Suppressor macrophage treated with lipopolysaccharide for 4 hours (primary cell): ENCODE data around the gene PRLHR.

Source experiments
- DNase-seq: peaks from one replicate; pipeline ENCODE4 v3.0.0-alpha.2; 2020

The PRLHR gene

DNA sequence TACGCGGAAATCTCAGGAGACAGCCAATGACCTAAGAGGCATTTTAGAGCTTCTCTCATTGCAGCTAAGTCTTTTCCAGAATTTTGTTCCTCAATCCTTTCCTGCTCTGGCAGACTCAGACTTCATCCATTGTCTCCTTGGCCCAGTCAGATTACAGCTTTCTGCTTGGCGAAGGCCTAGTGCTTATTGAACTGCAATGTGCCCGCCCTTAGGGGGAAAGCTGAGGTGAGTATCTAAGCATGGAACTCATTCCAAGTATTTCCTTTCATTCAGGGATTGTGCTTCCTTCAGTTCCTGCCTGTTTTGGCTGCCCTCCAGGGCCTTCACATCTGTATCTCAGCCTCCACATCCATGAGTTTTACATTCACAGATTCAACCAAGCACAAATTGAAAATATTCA is 37.5 kb downstream of the PRLHR start:
- no peak for DNase-seq

DNA sequence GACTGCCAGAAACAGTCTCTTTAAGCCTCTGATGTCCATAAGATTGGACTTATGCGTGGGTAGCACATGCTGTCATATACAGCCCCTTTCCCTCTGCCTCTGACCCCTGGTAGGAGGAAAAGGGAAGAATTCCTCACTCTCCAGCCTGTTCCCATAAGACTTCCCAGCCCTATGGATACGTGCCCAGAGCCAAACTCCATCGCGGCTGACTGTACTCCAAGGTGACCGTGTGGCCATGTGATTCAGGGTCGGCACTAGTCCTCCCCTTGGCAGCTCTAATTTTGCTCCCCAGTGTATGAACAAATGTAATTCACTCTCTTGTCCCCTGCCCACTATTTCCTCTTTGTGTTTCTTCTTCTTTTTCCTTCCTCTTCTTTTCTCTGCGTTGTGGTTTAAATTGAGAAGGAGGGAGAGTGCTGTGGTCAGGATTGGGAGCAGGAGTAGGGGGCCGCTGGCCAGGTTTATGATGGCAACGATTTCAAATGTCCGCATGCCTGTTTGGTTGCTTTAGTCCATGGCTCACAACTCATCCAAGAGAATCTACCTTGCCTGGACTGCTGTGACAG is 43.8 kb downstream of the PRLHR start:
- DNase-seq: no peak

DNA sequence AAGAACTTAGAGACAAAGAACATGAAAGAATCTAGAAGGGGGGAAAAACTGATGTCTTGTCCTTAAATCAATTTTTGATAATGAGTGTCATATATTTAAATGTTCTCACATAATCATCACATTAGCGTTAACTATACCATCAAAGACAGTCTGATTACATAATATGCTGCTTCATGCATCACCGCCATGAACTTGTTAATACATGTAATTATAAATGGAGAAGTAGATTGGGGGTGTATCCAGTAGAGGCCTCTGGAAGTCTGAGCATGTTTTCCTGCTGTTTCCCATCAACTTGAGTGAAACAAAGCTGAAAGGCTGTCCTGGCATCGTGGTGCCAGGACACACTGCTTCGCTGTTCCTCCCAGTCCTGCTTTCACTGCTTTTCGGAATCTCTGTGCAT is 48.2 kb downstream of the PRLHR start:
- DNase-seq: no peak

DNA sequence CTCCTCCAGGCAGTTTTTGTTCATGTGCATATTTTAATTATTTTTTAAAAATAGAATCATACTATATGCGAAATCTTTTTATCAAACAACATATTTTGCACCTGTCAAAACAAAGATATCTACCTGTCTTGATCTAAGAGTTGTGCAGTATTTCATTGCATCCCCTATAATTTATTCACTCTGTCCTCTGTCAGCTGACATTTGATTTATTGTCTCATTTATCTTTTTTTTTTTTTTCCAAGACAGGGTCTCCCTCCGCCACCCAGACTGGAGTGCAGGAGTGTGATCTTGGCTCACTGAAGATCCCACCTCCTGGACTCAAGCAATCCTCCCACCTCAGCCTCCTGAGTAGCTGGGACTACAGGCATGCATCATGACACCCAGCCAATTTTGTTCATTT is 49.0 kb downstream of the PRLHR start:
- no peak for DNase-seq

DNA sequence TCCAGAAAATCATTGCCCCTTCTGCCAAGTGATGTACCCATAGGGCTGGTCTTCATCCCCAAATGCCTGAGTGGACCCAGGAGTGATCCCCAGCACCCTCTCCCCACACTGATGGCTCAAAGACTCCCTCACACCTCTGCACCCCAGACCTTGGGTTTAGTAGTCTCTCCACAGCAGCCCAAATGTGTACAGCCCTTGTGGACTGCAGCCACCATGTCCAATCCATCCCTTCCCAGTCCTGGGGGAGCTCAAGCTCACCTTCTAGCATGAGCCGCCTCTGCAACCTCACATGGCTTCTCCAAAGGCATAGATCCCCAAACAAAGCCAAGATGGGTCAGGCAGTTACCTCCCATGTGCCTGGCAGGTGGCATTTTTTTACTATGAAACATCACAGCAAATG is 50.1 kb downstream of the PRLHR start:
- no peak for DNase-seq

DNA sequence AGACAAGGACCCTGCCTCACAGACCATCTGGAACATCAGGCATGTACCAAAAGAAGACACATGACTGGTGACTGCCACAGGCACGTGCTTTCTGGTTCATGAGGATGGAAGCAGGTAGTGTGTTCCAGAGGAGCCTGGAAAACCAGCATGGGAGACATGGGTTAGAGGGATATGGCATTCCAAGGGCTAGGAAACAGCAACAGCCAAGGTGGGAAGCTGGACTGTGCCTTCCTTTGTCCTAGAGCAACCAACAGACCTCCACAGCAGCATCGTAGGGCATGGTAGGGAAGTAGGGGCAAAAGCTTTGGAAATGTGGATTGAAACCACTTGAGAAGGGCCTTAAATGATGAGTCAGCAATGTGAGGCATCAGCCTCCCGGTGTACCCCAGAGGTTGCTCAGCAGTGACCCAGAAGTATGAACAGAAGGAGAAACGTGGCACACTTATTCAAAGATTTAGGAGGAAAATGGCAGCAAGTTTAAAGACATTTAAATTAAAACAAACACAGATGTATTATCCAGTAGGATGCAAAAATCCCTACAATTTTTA is 51.0 kb downstream of the PRLHR start:
- no peak for DNase-seq

DNA sequence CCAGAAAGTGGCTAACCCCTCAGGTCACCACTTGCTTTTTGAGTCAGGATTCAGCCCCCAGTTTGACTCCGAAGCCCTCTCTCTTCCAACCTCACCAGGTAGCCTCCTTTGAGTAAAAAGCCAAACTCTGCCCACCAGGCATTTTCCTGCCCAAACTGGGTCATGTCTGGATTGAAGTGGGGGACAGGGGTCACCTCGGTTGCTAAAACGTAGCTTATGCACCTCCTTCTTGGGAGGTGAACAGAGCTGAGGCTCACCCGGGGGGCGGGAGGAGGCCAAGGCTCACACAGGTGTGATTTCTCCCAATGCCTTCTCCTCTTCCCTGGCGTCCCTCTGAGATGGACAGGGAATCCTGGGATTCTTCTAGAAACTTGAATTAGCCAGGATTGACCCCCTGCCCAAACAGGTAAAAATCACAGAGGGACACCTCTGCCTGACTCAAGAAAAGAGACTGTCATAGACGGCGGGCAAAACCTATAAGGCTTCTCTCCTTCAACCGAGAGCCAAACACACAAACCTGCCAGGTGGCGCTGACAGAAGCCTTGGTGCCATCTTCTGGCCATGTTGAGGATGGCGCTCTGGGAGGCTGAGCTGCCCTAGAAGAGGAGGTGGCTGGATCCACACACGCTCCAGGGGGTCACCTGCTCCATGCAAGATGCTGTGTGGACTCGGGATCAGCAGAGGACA is 51.6 kb downstream of the PRLHR start:
- DNase-seq: peak; percentile 48

DNA sequence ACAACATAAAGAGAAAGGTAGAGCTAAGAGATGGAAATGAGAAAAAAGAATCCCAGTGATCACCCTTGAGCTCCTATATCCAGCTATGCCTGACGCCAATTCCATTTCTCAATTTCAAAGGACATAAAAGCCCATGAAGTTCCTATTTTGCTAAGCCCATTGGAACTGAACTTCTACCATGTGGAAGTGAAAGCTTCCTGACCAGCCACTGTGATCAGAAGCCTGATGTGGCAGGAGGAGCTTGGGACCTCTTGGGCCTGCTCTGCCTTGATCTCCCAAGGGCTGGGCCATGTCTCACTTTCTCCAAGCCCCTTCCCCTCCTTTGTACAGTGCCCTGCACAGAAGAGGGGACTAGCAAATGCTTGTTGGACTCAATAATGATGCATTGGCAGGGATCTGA is 52.7 kb downstream of the PRLHR start:
- DNase-seq: peak; percentile 28

DNA sequence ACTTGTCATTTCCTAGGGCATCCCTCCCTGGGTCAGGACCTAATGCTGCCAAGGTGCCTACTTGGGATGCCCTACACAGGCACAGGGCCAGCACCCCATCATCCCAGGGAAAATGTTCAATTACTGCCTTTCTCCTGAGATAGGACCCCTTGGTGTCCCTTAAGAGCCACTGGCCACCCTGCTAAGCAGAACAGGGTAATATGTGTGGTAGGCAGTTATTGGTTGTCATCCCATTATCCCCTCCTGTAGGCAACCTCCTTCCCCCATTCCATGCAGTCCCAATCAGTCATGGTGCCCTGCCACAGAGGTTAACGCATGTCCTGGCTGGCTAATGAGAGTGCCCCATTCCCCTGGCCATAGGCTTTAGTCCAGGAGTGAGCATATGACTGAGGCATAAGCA is 53.2 kb downstream of the PRLHR start:
- DNase-seq: no peak

DNA sequence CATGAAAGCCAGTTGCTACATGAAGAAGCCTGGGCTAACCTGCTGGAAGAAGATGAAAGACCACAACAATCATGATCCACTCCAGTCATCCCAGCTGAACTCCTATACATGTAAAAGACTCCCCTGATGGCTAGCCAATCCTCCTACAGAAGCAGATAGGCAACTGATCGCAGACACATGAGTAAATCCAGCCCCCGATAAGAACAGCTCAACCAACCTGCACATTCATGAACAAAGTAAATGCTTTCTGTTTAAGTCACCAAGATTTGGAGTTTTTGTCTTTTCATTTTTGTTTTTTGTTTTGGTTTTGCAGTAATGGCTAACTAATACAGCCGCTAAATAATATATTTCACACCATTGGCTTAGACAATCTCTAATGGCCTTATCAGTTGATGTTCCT is 53.7 kb downstream of the PRLHR start:
- DNase-seq: no peak
